GM10266 (cell line): ENCODE results near the gene CSGALNACT2.

ENCODE experiments used
- DNase-seq: peaks from one replicate; pipeline ENCODE4 v3.0.0; 2012; ENCODE audit errors: extremely low spot score
- TF ChIP-seq, protein P1 (sequence below): IDR thresholded peaks from 2 replicates; pipeline ENCODE4 v1.5.1; 2012; ENCODE audit warnings: mild to moderate bottlenecking, low read depth; ENCODE audit not compliant: control insufficient read depth, insufficient read depth; ENCODE audit errors: missing control alignments

The CSGALNACT2 gene

DNA sequence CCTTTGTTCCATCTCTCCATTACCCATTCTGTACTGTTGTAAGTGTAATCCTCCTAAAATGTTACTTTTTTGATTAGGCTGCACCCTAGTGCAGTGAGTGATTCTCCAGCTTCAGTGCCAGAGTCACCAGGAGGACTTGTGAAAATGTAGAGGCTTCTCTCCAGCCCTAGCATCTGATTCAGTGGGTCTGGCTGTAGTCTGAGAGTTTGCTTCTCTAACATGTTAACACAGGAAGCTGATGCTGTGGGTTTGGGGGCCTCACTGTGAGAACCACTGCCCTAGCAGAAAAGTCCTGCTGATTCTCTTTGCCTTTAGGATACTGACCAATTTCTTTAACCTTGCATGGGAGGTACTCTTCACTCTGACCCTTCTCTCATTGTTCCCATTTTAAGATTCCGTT, 24.4 kb downstream of the CSGALNACT2 start:
- no peak for DNase-seq
- TF ChIP-seq, protein P1, sequence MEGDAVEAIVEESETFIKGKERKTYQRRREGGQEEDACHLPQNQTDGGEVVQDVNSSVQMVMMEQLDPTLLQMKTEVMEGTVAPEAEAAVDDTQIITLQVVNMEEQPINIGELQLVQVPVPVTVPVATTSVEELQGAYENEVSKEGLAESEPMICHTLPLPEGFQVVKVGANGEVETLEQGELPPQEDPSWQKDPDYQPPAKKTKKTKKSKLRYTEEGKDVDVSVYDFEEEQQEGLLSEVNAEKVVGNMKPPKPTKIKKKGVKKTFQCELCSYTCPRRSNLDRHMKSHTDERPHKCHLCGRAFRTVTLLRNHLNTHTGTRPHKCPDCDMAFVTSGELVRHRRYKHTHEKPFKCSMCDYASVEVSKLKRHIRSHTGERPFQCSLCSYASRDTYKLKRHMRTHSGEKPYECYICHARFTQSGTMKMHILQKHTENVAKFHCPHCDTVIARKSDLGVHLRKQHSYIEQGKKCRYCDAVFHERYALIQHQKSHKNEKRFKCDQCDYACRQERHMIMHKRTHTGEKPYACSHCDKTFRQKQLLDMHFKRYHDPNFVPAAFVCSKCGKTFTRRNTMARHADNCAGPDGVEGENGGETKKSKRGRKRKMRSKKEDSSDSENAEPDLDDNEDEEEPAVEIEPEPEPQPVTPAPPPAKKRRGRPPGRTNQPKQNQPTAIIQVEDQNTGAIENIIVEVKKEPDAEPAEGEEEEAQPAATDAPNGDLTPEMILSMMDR = no peak

DNA sequence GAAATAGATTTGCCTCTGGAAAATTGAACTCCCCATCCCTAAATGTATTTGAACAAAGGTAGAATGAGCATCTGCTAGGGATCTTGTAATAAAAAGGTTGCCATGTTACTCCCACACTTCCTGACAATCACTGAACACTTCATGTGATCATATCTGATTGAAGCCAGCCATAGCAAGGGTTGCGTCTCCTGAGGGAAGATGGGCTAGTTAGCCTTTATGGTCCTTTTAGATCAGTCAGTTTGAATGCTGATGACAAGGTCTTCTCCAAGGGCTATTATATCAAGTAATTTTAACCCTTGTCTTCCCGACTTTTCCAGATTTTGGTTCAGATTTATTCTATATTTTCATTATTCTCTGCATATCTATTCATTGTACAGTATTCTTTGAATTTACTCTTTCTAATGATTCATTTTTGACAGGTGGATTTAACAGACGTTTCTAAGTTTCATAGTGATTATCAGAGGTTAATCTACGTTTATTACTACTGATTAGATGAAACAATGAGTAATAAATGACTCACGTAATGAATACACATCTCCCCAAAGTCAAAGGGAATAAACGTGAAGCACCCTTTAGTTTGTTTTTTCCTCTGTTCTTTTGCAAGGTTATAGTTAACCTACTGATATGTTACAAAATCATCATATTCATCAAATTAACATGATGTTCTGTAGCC, 28.1 kb downstream of the CSGALNACT2 start:
- TF ChIP-seq, protein P1 = no peak
- DNase-seq = no peak

DNA sequence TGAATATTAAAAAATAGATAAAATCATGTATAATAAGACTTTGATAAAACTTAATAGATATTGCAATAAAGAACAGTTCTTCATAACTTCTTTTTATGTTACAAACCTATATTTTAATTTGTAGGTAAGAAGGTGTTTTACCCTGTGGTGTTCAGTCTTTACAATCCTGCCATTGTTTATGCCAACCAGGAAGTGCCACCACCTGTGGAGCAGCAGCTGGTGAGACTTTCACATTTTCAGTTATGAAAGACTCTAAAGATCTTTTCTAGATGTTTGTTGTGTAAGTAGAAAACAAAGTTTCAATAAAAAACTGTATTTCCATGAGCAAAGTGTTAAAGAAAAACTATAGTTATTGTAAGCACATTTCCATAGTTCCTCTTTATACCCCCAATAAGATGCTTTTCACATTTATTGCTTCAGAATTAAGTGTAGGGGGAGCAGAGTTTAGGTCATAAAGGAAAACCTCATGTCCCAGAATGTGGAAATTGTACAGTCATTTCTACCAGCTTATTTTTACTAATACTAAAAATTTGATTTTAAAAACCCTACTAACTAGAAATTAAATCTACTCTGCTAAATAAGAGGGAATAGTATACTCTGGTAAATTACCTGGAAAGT, 28.7 kb downstream of the CSGALNACT2 start:
- TF ChIP-seq, protein P1 = no peak
- no peak for DNase-seq

DNA sequence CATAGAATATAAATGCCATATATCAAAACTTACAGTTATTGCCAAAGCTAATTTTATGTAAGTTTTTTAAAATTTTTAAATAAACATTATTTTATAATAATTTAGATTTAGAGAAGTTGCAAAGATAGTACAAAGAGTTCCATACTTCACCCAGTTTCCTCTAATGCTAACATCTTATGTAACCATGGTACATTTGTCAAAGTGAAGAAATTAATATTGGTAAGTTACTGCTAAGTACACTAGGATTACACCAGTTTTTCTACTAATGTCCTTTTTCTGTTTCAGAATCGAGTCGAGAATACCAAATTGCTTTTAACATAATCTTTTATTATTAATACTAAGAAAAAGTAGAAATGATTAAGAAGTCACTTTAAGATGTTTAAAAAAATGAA, 29.2 kb downstream of the CSGALNACT2 start:
- no peak for DNase-seq
- TF ChIP-seq, protein P1 = no peak

DNA sequence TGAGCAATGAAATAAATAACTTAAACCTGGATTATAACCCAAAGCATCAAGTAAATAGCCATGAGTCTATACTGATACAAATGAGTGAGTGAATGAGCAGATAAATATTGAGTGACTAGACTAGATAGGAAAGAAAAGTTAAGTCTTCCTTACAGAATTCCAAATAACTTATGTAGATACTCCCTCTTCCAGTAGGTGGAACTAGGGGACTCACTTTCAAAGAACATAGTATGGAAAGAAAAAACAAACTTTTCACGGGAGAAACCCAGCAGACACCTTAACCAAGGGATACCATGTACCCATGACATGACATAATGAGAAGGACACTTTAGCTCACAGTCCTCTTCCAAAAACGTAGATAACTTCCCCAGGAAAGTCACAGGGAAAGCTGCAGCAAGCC, 32.2 kb downstream of the CSGALNACT2 start:
- TF ChIP-seq, protein P1 = no peak
- DNase-seq = no peak

DNA sequence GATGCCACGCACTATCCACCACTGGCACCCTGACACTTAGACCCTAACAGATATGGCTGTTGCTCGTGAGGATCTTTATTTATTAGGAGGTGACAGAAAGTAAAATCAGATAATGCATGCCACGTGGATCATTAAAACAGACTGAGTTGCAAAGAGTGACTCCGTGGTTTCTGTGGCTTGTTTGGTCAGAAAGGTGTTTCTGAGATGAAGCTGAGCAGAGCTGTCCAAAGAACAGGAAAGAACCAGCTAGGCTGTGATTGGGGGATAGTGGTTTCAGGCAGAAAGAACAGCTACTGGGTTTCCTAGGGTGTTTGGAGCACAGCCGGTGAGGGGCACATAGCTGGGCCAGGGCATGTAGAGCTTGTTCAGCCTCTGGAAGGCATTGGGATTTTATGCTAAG, 34.4 kb downstream of the CSGALNACT2 start:
- no peak for DNase-seq
- TF ChIP-seq, protein P1 = no peak

DNA sequence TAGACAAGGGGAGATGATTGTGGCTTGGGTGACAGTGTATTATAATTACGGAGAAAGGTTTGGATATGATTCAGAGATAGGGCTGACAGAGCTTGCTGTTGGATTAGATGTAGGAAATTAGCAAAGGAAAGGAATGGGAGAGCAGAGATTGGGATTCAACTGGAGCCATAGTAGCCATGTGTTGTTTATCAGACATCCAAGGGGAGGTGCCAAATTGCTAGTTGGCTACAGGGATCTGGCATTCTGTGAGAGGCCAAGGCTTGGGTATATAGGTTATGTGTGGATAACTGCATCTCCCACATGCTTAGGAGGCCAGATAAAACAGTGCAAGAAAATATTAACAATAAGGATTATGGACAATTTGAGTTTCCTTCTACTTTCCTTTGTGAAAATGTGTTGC, 34.9 kb downstream of the CSGALNACT2 start:
- TF ChIP-seq, protein P1 = no peak
- DNase-seq = no peak
